DOHH2 (cell line): Measurements from ENCODE around the gene SLC2A4.
"Not testable (repeated sequence)": the region's sequence is repeated elsewhere in the genome, so short reads cannot be mapped to it uniquely, and the experiment has no call there.

ENCODE experiments used
- H3F3A ChIP-seq: fragments of 200-600 bp; sonication (generic), shearing (Covaris generic); 2 replicates; pipeline ENCODE4 v1.6.0; 2016; ENCODE audit warnings: antibody characterized with exemption, mild to moderate bottlenecking; ENCODE audit not compliant: control insufficient read depth, insufficient read depth
- H3K27ac ChIP-seq: fragments of 200-600 bp; sonication (generic); 2 replicates; pipeline ENCODE4 v1.5.1; 2014; ENCODE audit warnings: low read depth, mild to moderate bottlenecking, low read length, moderate library complexity
- H3K27me3 ChIP-seq: fragments of 200-600 bp; sonication (generic); 2 replicates; pipeline ENCODE4 v1.6.1; 2014; ENCODE audit warnings: mild to moderate bottlenecking, low read length, mixed read lengths; ENCODE audit not compliant: control insufficient read depth
- H3K36me3 ChIP-seq: fragments of 200-600 bp; sonication (generic); 2 replicates; pipeline ENCODE4 v1.6.1; 2014; ENCODE audit warnings: mild to moderate bottlenecking, low read length, moderate library complexity, mixed read lengths; ENCODE audit not compliant: control insufficient read depth
- H3K4me1 ChIP-seq: fragments of 200-600 bp; sonication (generic); 2 replicates; pipeline ENCODE4 v1.6.1; 2014; ENCODE audit warnings: mild to moderate bottlenecking, low read length, mixed read lengths; ENCODE audit not compliant: control insufficient read depth
- H3K4me2 ChIP-seq: fragments of 200-600 bp; sonication (generic); 2 replicates; pipeline ENCODE4 v1.6.0; 2014; ENCODE audit warnings: mild to moderate bottlenecking, low read length, moderate library complexity
- H3K4me3 ChIP-seq: fragments of 200-600 bp; sonication (generic); 2 replicates; pipeline ENCODE4 v1.5.1; 2014; ENCODE audit warnings: mild to moderate bottlenecking, low read length, mixed read lengths
- H3K79me2 ChIP-seq: fragments of 200-600 bp; sonication (generic); 2 replicates; pipeline ENCODE4 v1.6.1; 2014; ENCODE audit warnings: mild to moderate bottlenecking, low read length, mixed read lengths; ENCODE audit not compliant: control insufficient read depth
- H3K9me2 ChIP-seq: fragments of 200-600 bp; sonication (generic); replicated peaks from 2 replicates; pipeline ENCODE4 v1.6.1; 2014; ENCODE audit warnings: mild to moderate bottlenecking, low read length, mixed read lengths; ENCODE audit not compliant: control insufficient read depth
- H3K9me3 ChIP-seq: fragments of 200-600 bp; sonication (generic); 2 replicates; pipeline ENCODE4 v1.6.1; 2014; ENCODE audit warnings: antibody characterized with exemption, low read length, mixed read lengths; ENCODE audit not compliant: control insufficient read depth, insufficient read depth
- H4K20me1 ChIP-seq: fragments of 200-600 bp; sonication (generic); 2 replicates; pipeline ENCODE4 v1.6.0; 2014; ENCODE audit warnings: low read depth, mild to moderate bottlenecking, antibody characterized with exemption, low read length, moderate library complexity; ENCODE audit not compliant: control insufficient read depth, insufficient read depth
- EZH2phosphoT487 ChIP-seq: fragments of 200-600 bp; sonication (generic); IDR thresholded peaks from 2 replicates; pipeline ENCODE4 v1.6.1; 2017; ENCODE audit warnings: borderline replicate concordance, mild to moderate bottlenecking, antibody characterized with exemption, low read length, moderate library complexity, mixed read lengths
- TF ChIP-seq, protein P1 (sequence below): fragments of 200-600 bp; sonication (generic); IDR thresholded peaks from one replicate; pipeline ENCODE4 v1.5.1; 2014; ENCODE audit warnings: antibody characterized with exemption, mild to moderate bottlenecking, low read depth, low read length; ENCODE audit not compliant: poor library complexity, severe bottlenecking

SLC2A4 gene

DNA sequence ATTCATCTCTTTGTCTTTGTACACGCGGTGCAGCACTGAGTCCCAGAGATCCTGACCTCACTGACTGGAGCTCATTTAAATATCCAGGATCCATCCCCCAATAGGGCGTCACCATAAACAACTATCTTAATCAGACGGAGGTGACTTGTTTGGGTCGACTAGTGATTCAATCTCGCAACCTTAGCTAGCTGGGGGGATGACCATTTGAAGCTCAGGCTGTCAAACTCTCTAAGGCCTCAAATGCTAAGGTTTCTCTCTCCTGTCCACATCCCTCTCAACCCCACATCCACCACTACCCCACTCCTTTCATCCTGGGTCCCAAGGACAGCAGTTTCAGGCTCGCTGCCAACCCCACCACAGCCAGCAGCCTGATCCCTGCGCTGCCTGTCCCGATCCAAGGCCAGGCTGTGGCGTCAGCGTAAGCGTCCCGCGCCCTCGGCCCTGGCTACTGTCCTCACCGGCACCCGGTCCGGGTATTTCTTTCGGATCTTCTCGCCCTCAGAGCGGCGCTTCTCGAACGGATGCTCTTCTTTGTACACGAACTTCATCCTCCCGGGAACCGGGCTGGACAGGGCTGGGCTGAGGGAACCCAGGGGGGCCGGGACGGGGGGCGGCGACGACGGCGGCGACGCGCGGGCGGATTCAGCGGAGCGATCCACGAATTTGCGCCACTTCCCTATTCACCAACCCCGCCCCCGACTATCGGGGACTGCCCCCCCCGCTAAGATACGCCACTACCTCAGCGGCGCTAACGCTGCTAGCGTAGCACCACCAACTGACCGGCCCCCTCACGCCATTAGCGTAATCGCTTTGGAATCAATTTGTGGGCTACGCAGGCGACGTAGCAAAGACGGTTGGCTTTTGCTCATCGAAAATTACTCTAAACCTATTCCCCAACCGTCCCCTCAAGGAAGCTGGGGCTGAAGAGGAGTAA, 39.5 kb upstream of the SLC2A4 start, which contains the start of gene GABARAP:
GABARAP (minus strand) TSS at position 667 of the 934 bp plus-strand sequence; CDS start at position 548, 119 bp downstream.
- peaks cover 55% of the 10 kb centered on the region for H3K79me2 ChIP-seq
- peaks cover 61% of the 10 kb centered on the region for H3K36me3 ChIP-seq
- peaks cover 48% of the 10 kb centered on the region for H3F3A ChIP-seq
- no peaks in the 10 kb centered on the region for H3K9me2 ChIP-seq
- no peaks in the 10 kb centered on the region for H3K9me3 ChIP-seq
- peak within 1 kb of the TSS; percentile 97 for H3K4me2 ChIP-seq
- H3K4me3 ChIP-seq = peak within 1 kb of the TSS; percentile 100
- H3K4me1 ChIP-seq = peaks cover 34% of the 10 kb centered on the region
- H3K27me3 ChIP-seq = no peaks in the 10 kb centered on the region
- H3K27ac ChIP-seq = peak within 1 kb of the TSS; percentile 78
- TF ChIP-seq EZH2phosphoT487 = no peak
- TF ChIP-seq, protein P1, sequence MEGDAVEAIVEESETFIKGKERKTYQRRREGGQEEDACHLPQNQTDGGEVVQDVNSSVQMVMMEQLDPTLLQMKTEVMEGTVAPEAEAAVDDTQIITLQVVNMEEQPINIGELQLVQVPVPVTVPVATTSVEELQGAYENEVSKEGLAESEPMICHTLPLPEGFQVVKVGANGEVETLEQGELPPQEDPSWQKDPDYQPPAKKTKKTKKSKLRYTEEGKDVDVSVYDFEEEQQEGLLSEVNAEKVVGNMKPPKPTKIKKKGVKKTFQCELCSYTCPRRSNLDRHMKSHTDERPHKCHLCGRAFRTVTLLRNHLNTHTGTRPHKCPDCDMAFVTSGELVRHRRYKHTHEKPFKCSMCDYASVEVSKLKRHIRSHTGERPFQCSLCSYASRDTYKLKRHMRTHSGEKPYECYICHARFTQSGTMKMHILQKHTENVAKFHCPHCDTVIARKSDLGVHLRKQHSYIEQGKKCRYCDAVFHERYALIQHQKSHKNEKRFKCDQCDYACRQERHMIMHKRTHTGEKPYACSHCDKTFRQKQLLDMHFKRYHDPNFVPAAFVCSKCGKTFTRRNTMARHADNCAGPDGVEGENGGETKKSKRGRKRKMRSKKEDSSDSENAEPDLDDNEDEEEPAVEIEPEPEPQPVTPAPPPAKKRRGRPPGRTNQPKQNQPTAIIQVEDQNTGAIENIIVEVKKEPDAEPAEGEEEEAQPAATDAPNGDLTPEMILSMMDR = no peak
- peaks cover 4% of the 10 kb centered on the region; the same call in 1 of the 2 replicates for H4K20me1 ChIP-seq

GRCh38 chr17:7242717-7243452, 38.6 kb upstream of the SLC2A4 start:
- Histone ChIP-seq H3K4me1 (peaks cover 28% of the 10 kb centered on the region), H3K9me3 (no peaks in the 10 kb centered on the region), H3K4me2 (peak overlapping the region; percentile 97), H3K4me3 (peak overlapping the region; percentile 100), H3K36me3 (peaks cover 58% of the 10 kb centered on the region), H3F3A (peaks cover 42% of the 10 kb centered on the region), H3K9me2 (no peaks in the 10 kb centered on the region), H4K20me1 (no peaks in the 10 kb centered on the region), H3K27ac (peak overlapping the region; percentile 78), H3K79me2 (peaks cover 55% of the 10 kb centered on the region), H3K27me3 (no peaks in the 10 kb centered on the region)
- TF ChIP-seq, protein P1 = no peak
- TF ChIP-seq EZH2phosphoT487 = no peak

- Histone ChIP-seq H3K36me3 (peaks cover 58% of the 10 kb centered on the region), H3K9me3 (no peaks in the 10 kb centered on the region), H3K4me1 (peaks cover 28% of the 10 kb centered on the region), H4K20me1 (no peaks in the 10 kb centered on the region), H3K4me3 (peak overlapping the region; percentile 100), H3F3A (peaks cover 42% of the 10 kb centered on the region), H3K9me2 (no peaks in the 10 kb centered on the region), H3K27ac (0 out of 2 replicates have a peak overlapping the region, but pooled peaks have one; percentile 21), H3K27me3 (no peaks in the 10 kb centered on the region), H3K4me2 (peak overlapping the region; percentile 97), H3K79me2 (peaks cover 59% of the 10 kb centered on the region)
- TF ChIP-seq EZH2phosphoT487 = no peak
- TF ChIP-seq, protein P1 = no peak
Observed at GRCh38 chr17:7243453-7243729, 38.1 kb upstream of the SLC2A4 start.

DNA sequence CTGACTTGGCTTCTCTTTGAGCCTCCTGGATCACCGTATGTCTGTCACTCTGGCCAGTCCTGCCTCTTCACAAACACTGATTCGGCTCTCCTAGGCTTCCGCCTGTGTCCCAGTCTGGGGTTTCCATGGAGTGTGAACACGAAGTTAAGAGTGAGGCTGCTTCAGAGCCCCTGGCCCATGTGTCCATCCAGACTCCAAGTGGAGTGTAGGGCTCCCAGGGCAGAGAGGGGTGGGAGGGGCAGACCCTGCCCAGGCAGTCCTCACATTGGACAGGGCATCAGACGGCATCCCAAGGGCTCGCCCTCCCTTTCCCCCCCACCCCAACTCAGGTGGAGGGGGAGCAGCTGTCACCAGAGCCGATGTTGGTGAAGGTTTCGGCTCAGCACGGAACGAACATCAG, 37.7 kb upstream of the SLC2A4 start:
- peaks cover 30% of the 10 kb centered on the region for H3K4me1 ChIP-seq
- H3K9me2 ChIP-seq, H3K4me3 ChIP-seq, H3K4me2 ChIP-seq, H4K20me1 ChIP-seq, H3K9me3 ChIP-seq, H3K27ac ChIP-seq, H3K27me3 ChIP-seq: not testable (repeated sequence)
- peaks cover 61% of the 10 kb centered on the region for H3K36me3 ChIP-seq
- H3F3A ChIP-seq = peaks cover 42% of the 10 kb centered on the region
- peaks cover 59% of the 10 kb centered on the region for H3K79me2 ChIP-seq
